HG02938 (cell line): ENCODE measurements around the gene UBXN4.
A peak's percentile ranks its signal among the peaks of the same experiment; 100 is the strongest.
"Not testable (repeated sequence)": the region's sequence is repeated elsewhere in the genome, so short reads cannot be mapped to it uniquely, and the experiment has no call there.

Experiments
- ATAC-seq: cut with Tn5 transposase; IDR thresholded peaks from one replicate; pipeline ENCODE4 v1.9.1; 2021; ENCODE audit warnings: mild to moderate bottlenecking, moderate library complexity; ENCODE audit not compliant: unreplicated experiment

The UBXN4 gene

GRCh38 chr2:135762530-135762929 lies 20.9 kb downstream of the UBXN4 start:
- no peak for ATAC-seq

- ATAC-seq = no peak
Observed at GRCh38 chr2:135768863-135769262, 27.2 kb downstream of the UBXN4 start.

- ATAC-seq = no peak
Observed at GRCh38 chr2:135773319-135773718, 31.7 kb downstream of the UBXN4 start.

GRCh38 chr2:135773917-135774316 lies 32.3 kb downstream of the UBXN4 start:
- ATAC-seq = no peak

- no peak for ATAC-seq
Observed at GRCh38 chr2:135775420-135775819, 33.8 kb downstream of the UBXN4 start.

GRCh38 chr2:135776367-135776766 lies 34.7 kb downstream of the UBXN4 start:
- ATAC-seq = no peak

- ATAC-seq = no peak
Observed at GRCh38 chr2:135782231-135782630, 40.6 kb downstream of the UBXN4 start.

- no peak for ATAC-seq
Observed at GRCh38 chr2:135783439-135783838, 41.8 kb downstream of the UBXN4 start.

- ATAC-seq = no peak
Observed at GRCh38 chr2:135785032-135785431, 43.4 kb downstream of the UBXN4 start.

GRCh38 chr2:135786823-135787222 lies 45.2 kb downstream of the UBXN4 start:
- ATAC-seq = no peak

- ATAC-seq = no peak
Observed at GRCh38 chr2:135790423-135790822, 48.8 kb downstream of the UBXN4 start.

GRCh38 chr2:135791418-135792190 lies 49.9 kb downstream of the UBXN4 start:
- no peak for ATAC-seq

- no peak for ATAC-seq
Observed at GRCh38 chr2:135792401-135793150, 50.9 kb downstream of the UBXN4 start.

GRCh38 chr2:135795641-135796040 lies 54.0 kb downstream of the UBXN4 start:
- not testable (repeated sequence) for ATAC-seq

GRCh38 chr2:135796606-135797005 lies 55.0 kb downstream of the UBXN4 start:
- ATAC-seq = no peak

- ATAC-seq = peak; percentile 72
Observed at GRCh38 chr2:135797497-135798274, 56.0 kb downstream of the UBXN4 start.

- ATAC-seq = no peak
Observed at GRCh38 chr2:135798275-135798705, 56.6 kb downstream of the UBXN4 start.

- no peak for ATAC-seq
Observed at GRCh38 chr2:135798762-135799161, 57.1 kb downstream of the UBXN4 start.

GRCh38 chr2:135799738-135800137 lies 58.1 kb downstream of the UBXN4 start:
- no peak for ATAC-seq

GRCh38 chr2:135800513-135801460 lies 59.1 kb downstream of the UBXN4 start:
- no peak for ATAC-seq
